ENCODE results near the gene NTN3.

- TF ChIP-seq CTCF (IDR thresholded peaks at IDR 0.05; ENCODE audit: low read depth, low read length, poor library complexity, severe bottlenecking) = no peak
- TF ChIP-seq EZH2phosphoT487 (IDR thresholded peaks at IDR 0.05; ENCODE audit: borderline replicate concordance, low read length) = no peak
These were observed 27.6 kb downstream of the NTN3 start for GRCh38 chr16:2498531-2499253.
